Stimulated activated CD8-positive, alpha-beta memory T cell treated with anti-CD3 and anti-CD28 coated beads, Interleukin-7, amount 100 ng/mL, for 4 hours (primary cell): Measurements from ENCODE around the gene RPL11.
"Not testable (repeated sequence)": the region's sequence is repeated elsewhere in the genome, so short reads cannot be mapped to it uniquely, and the experiment has no call there.

ENCODE experiments used
- DNase-seq, 2 donors: peaks; one replicate each; pipeline ENCODE4 v3.0.0-alpha.2; 2020; ENCODE audit warnings: low read depth in 2 of 2

RPL11 gene

GRCh38 chr1:23691499-23692307, at the start of gene RPL11:
TSS of gene RPL11 (plus strand) at chr1:23691806. CDS start at chr1:23691824, 18 bp downstream.
- DNase-seq = peak; percentile 80 to 84

GRCh38 chr1:23643736-23644554, 47.7 kb upstream of the RPL11 start:
- no peak for DNase-seq

- DNase-seq = no peak
These were observed 47.1 kb upstream of the RPL11 start for GRCh38 chr1:23644555-23644866.

GRCh38 chr1:23645338-23645737, 46.3 kb upstream of the RPL11 start:
- no peak for DNase-seq

- no peak for DNase-seq
These were observed 45.5 kb upstream of the RPL11 start for GRCh38 chr1:23646091-23646490.

GRCh38 chr1:23646541-23646940, 45.1 kb upstream of the RPL11 start:
- no peak for DNase-seq

GRCh38 chr1:23648576-23648975, 43.0 kb upstream of the RPL11 start:
- no peak for DNase-seq

- not testable (repeated sequence) for DNase-seq
These were observed 42.4 kb upstream of the RPL11 start for GRCh38 chr1:23649157-23649556.

- no peak for DNase-seq
These were observed 41.1 kb upstream of the RPL11 start for GRCh38 chr1:23650344-23650990.

- DNase-seq = no peak
These were observed 40.4 kb upstream of the RPL11 start for GRCh38 chr1:23651069-23651808.

GRCh38 chr1:23657659-23658275, 33.8 kb upstream of the RPL11 start:
- DNase-seq = no peak

GRCh38 chr1:23660671-23661070, 30.9 kb upstream of the RPL11 start:
- DNase-seq = no peak

- DNase-seq = no peak
These were observed 29.7 kb upstream of the RPL11 start for GRCh38 chr1:23661887-23662286.

GRCh38 chr1:23664837-23665795, 26.5 kb upstream of the RPL11 start:
- no peak for DNase-seq

- DNase-seq = no peak
These were observed 24.2 kb upstream of the RPL11 start for GRCh38 chr1:23667411-23667810.

GRCh38 chr1:23670709-23671108, 20.9 kb upstream of the RPL11 start:
- no peak for DNase-seq

GRCh38 chr1:23673086-23673813, 18.4 kb upstream of the RPL11 start:
- no peak for DNase-seq

GRCh38 chr1:23679815-23680214, 11.8 kb upstream of the RPL11 start:
- no peak for DNase-seq

- DNase-seq = no peak
These were observed 8.7 kb upstream of the RPL11 start for GRCh38 chr1:23682946-23683345.

GRCh38 chr1:23684415-23684814, 7.2 kb upstream of the RPL11 start:
- DNase-seq = no peak
